HCT116 (cell line): ENCODE results near the gene ASB7. TPM values are rescaled to one million over a fixed set of nuclear protein-coding genes. Genes with fewer than 3 reads are reported as not detected.

Experiments
- ATAC-seq: fragments of 200-7000 bp; cut with Tn5 transposase; 2 replicates; pipeline ENCODE4 v1.9.1; 2020; ENCODE audit warnings: mild to moderate bottlenecking, moderate library complexity
- BruUV-seq: library from RNA; stranded (reverse); fragments of 400-500 nt; replicated peaks from 2 replicates; lab custom pipeline; 2021; lab: Mats Ljungman, UMichigan
- CTCF ChIA-PET: fragments of 300-600 bp; sonication (Branson Sonifier 250); formaldehyde crosslinking; loops from one replicate; lab custom pipeline; 2021; ENCODE audit warnings: antibody characterized with exemption; lab: Charles Lee
- POLR2A ChIA-PET: fragments of 300-600, 350-600 bp; sonication (Branson Sonifier 250); formaldehyde crosslinking; loops from one replicate; lab custom pipeline; 2021; ENCODE audit warnings: antibody characterized with exemption; lab: Charles Lee
- RAD21 ChIA-PET, 2 experiments: fragments of 300-600 bp; sonication (Branson Sonifier 250); formaldehyde crosslinking; loops; one replicate each; lab custom pipeline; 2023; ENCODE audit warnings: low total read pairs in 2 of 2; ENCODE audit not compliant: uncharacterized antibody in 2 of 2, unreplicated experiment in 2 of 2, low non-redundant PET in 1 of 2; lab: Charles Lee
- DNase-seq: peaks from one replicate; pipeline ENCODE4 v3.0.0-alpha.2; 2010; ENCODE audit warnings: low read depth, low spot score
- H2AFZ ChIP-seq: fragments of 200-600 bp; shearing (Covaris generic), sonication (generic); 2 replicates; pipeline ENCODE4 v1.6.1; 2017; ENCODE audit warnings: low read depth, mixed run types, mixed read lengths, antibody characterized with exemption, low read length; ENCODE audit not compliant: poor library complexity, severe bottlenecking
- H3K27ac ChIP-seq: 2 replicates; pipeline ENCODE4 v1.5.1; 2012; ENCODE audit warnings: low read depth, low read length
- H3K27me3 ChIP-seq: fragments of 200-600 bp; sonication (generic); 2 replicates; pipeline ENCODE4 v1.6.1; 2016; ENCODE audit warnings: mixed run types, low read length, mixed read lengths; ENCODE audit not compliant: insufficient read depth
- H3K36me3 ChIP-seq, 2 experiments: fragments of 200-500 bp in 1 of 2; fragments of 200-600 bp in 1 of 2; sonication (Bioruptor generic) in 1 of 2; sonication (generic) in 1 of 2; 2 replicates each; pipeline versions ENCODE4 v1.5.1 to v1.6.1; 2014 to 2016; ENCODE audit warnings: low read length in 2 of 2, inconsistent platforms in 1 of 2, mixed read lengths in 1 of 2, mixed run types in 1 of 2; ENCODE audit not compliant: insufficient read depth in 2 of 2, control insufficient read depth in 1 of 2
- H3K4me1 ChIP-seq, 2 experiments: fragments of 200-600 bp in 1 of 2; sonication (generic) in 1 of 2; 2 replicates each; pipeline versions ENCODE4 v1.5.1 to v1.6.1; 2012 to 2017; ENCODE audit warnings: low read length in 2 of 2, inconsistent platforms in 1 of 2, mild to moderate bottlenecking in 1 of 2, mixed read lengths in 1 of 2, mixed run types in 1 of 2, moderate library complexity in 1 of 2; ENCODE audit not compliant: insufficient read depth in 2 of 2, control insufficient read depth in 1 of 2
- H3K4me2 ChIP-seq: fragments of 200-600 bp; sonication (generic); 2 replicates; pipeline ENCODE4 v1.6.1; 2017; ENCODE audit warnings: mixed run types, low read length, mixed read lengths
- H3K4me3 ChIP-seq, 2 experiments: fragments of 200-600 bp in 1 of 2; sonication (generic) in 1 of 2; replicated peaks in 1 of 2; 2 replicates each; pipeline ENCODE4 v1.5.1; 2011 to 2016; ENCODE audit warnings: low read length in 2 of 2, control low read depth in 1 of 2, low read depth in 1 of 2, mild to moderate bottlenecking in 1 of 2, mixed read lengths in 1 of 2, mixed run types in 1 of 2
- H3K79me2 ChIP-seq: fragments of 200-600 bp; sonication (generic); 2 replicates; pipeline ENCODE4 v1.6.1; 2017; ENCODE audit warnings: mild to moderate bottlenecking, mixed run types, low read length, moderate library complexity, mixed read lengths; ENCODE audit not compliant: insufficient read depth
- H3K9ac ChIP-seq: fragments of 200-600 bp; sonication (generic); 2 replicates; pipeline ENCODE4 v1.6.1; 2016; ENCODE audit warnings: low read length, mixed read lengths
- H3K9me2 ChIP-seq: fragments of 200-600 bp; sonication (generic), shearing (Covaris generic); 2 replicates; pipeline ENCODE4 v1.6.1; 2017; ENCODE audit warnings: mixed run types, mild to moderate bottlenecking, moderate library complexity; ENCODE audit not compliant: insufficient read depth
- H3K9me3 ChIP-seq, 2 experiments: fragments of 200-500 bp in 1 of 2; fragments of 200-600 bp in 1 of 2; sonication (Bioruptor generic) in 1 of 2; sonication (generic) in 1 of 2; 2 replicates each; pipeline ENCODE4 v1.6.1; 2014 to 2017; ENCODE audit warnings: low read length in 2 of 2, mixed read lengths in 2 of 2, inconsistent platforms in 1 of 2, low read depth in 1 of 2, mild to moderate bottlenecking in 1 of 2, mixed run types in 1 of 2, moderate library complexity in 1 of 2; ENCODE audit not compliant: control insufficient read depth in 1 of 2, insufficient read depth in 1 of 2
- H4K20me1 ChIP-seq: fragments of 200-600 bp; sonication (generic), shearing (Covaris generic); 2 replicates; pipeline ENCODE4 v1.6.1; 2017; ENCODE audit warnings: mixed run types, mild to moderate bottlenecking, moderate library complexity; ENCODE audit not compliant: insufficient read depth
- CBX3 ChIP-seq: IDR thresholded peaks from 2 replicates; pipeline ENCODE4 v1.6.1; 2012; ENCODE audit warnings: low read depth
- EGR1 ChIP-seq: IDR thresholded peaks from 2 replicates; pipeline ENCODE4 v1.6.1; 2012; ENCODE audit warnings: low read depth
- ELF1 ChIP-seq: IDR thresholded peaks from 2 replicates; pipeline ENCODE4 v1.6.1; 2012; ENCODE audit warnings: low read depth, borderline replicate concordance
- FOSL1 ChIP-seq: IDR thresholded peaks from 2 replicates; pipeline ENCODE4 v1.6.1; 2012; ENCODE audit warnings: low read depth
- JUND ChIP-seq: IDR thresholded peaks from 2 replicates; pipeline ENCODE4 v1.6.1; 2012
- MAX ChIP-seq: IDR thresholded peaks from 2 replicates; pipeline ENCODE4 v1.6.1; 2012
- POLR2AphosphoS5 ChIP-seq: IDR thresholded peaks from 2 replicates; pipeline ENCODE4 v1.6.1; 2011; ENCODE audit warnings: mild to moderate bottlenecking, low read depth, low read length, moderate library complexity
- REST ChIP-seq: IDR thresholded peaks from 2 replicates; pipeline ENCODE4 v1.6.1; 2012; ENCODE audit warnings: low read depth
- SIN3A ChIP-seq: IDR thresholded peaks from 2 replicates; pipeline ENCODE4 v1.6.1; 2012; ENCODE audit warnings: low read depth
- SP1 ChIP-seq: IDR thresholded peaks from 2 replicates; pipeline ENCODE4 v1.6.1; 2012; ENCODE audit warnings: low read depth
- SRF ChIP-seq: IDR thresholded peaks from 2 replicates; pipeline ENCODE4 v1.6.1; 2012; ENCODE audit warnings: low read depth
- YY1 ChIP-seq: IDR thresholded peaks from 2 replicates; pipeline ENCODE4 v1.6.1; 2011; ENCODE audit warnings: low read length, low read depth, moderate library complexity, mild to moderate bottlenecking; ENCODE audit not compliant: insufficient replicate concordance; ENCODE audit errors: extremely low read depth
- ZFX ChIP-seq: fragments of 450-650 bp; IDR thresholded peaks from 2 replicates; pipeline ENCODE4 v1.6.1; 2017
- intact Hi-C: fragments of 100-400 bp; cut with micrococcal nuclease; formaldehyde crosslinking; loops from 2 replicates; pipeline ENCODE4 v1.10.0; 2022
- total RNA-seq: library from RNA; stranded (reverse); gene quantifications from one replicate; pipeline ENCODE4 v1.2.1, GENCODE V29; 2021; ENCODE audit not compliant: unreplicated experiment

ASB7 gene
- total RNA-seq, 1 experiment from 2014 or later = 16.6 TPM

- TF ChIP-seq REST (no peak), CBX3 (no peak)
- DNase-seq (no peak), ATAC-seq (no peak)
- Histone ChIP-seq H3K4me2 (no peak overlapping the region), H3K27ac (no peak overlapping the region), H3K36me3 (peaks cover 4 to 17% of the 10 kb centered on the region in 2 experiments), H2AFZ (no peak overlapping the region), H3K79me2 (no peaks in the 10 kb centered on the region), H3K9me2 (no peaks in the 10 kb centered on the region), H3K4me3 (no peak overlapping the region), H4K20me1 (no peaks in the 10 kb centered on the region; the same call in 1 of the 2 replicates), H3K27me3 (no peaks in the 10 kb centered on the region), H3K9ac (no peak overlapping the region), H3K9me3 (no peaks in the 10 kb centered on the region), H3K4me1 (no peaks in the 10 kb centered on the region)
- ChIA-PET RAD21 (no interaction called here), CTCF (interaction anchor here (0.6 kb wide), 1 partner anchor 451 kb away, joined by 4 read pairs; no protein-coding TSS in a partner anchor), POLR2A (no interaction called here)
- BruUV-seq = no TSS peak
- intact Hi-C loops = no loop called here
Measured at GRCh38 chr15:100569391-100569790, 33.0 kb upstream of the ASB7 start.

GRCh38 chr15:100570275-100570674 lies 32.1 kb upstream of the ASB7 start:
- intact Hi-C loops = loop anchor here (10.0 kb wide), 1 partner anchor 645 kb away; no protein-coding TSS in a partner anchor
- DNase-seq (no peak), ATAC-seq (no peak)
- Histone ChIP-seq H3K36me3 (peaks cover 4 to 17% of the 10 kb centered on the region in 2 experiments), H2AFZ (no peak overlapping the region), H3K9ac (no peak overlapping the region), H3K27ac (no peak overlapping the region), H3K4me2 (no peak overlapping the region), H3K9me3 (no peaks in the 10 kb centered on the region), H3K79me2 (no peaks in the 10 kb centered on the region), H3K4me3 (no peak overlapping the region), H3K9me2 (no peaks in the 10 kb centered on the region), H4K20me1 (no peaks in the 10 kb centered on the region; the same call in 1 of the 2 replicates), H3K4me1 (no peaks in the 10 kb centered on the region), H3K27me3 (no peaks in the 10 kb centered on the region)
- ChIA-PET CTCF (interaction anchor here (0.6 kb wide), 1 partner anchor 450 kb away, joined by 4 read pairs; no protein-coding TSS in a partner anchor), RAD21 (interaction anchor here in 1 of 2 experiments (0.7 kb wide), 1 partner anchor 220 kb away, joined by 3 read pairs; no protein-coding TSS in a partner anchor), POLR2A (no interaction called here)
- BruUV-seq = no TSS peak
- TF ChIP-seq YY1 (no peak), ELF1 (no peak), REST (no peak), CBX3 (no peak), SIN3A (no peak), MAX (no peak), FOSL1 (no peak), POLR2AphosphoS5 (no peak), JUND (no peak), SP1 (no peak), EGR1 (no peak), SRF (no peak), ZFX (no peak)
